SH-SY5Y (cell line): ENCODE measurements around the gene IGF2R.

ENCODE experiments used
- GATA2 ChIP-seq: IDR thresholded peaks from 2 replicates; pipeline ENCODE4 v1.6.1; 2011; ENCODE audit warnings: mild to moderate bottlenecking, low read depth, low read length
- GATA3 ChIP-seq: IDR thresholded peaks from 2 replicates; pipeline ENCODE4 v1.6.1; 2011; ENCODE audit warnings: low read depth, mild to moderate bottlenecking, low read length, moderate library complexity

Gene IGF2R

GRCh38 chr6:160010067-160010466, 41.2 kb downstream of the IGF2R start:
- TF ChIP-seq GATA3 (no peak), GATA2 (no peak)

- TF ChIP-seq GATA3 = no peak
- TF ChIP-seq GATA2 = no peak
These were observed 45.3 kb downstream of the IGF2R start for GRCh38 chr6:160013987-160014868.

GRCh38 chr6:160014869-160015182, 45.9 kb downstream of the IGF2R start:
- no peak for TF ChIP-seq GATA2
- TF ChIP-seq GATA3 = no peak

GRCh38 chr6:160015778-160016684, 47.1 kb downstream of the IGF2R start:
- no peak for TF ChIP-seq GATA3
- TF ChIP-seq GATA2 = no peak

GRCh38 chr6:160022101-160022500, 53.2 kb downstream of the IGF2R start:
- no peak for TF ChIP-seq GATA3
- TF ChIP-seq GATA2 = no peak

- TF ChIP-seq GATA3 (no peak), GATA2 (no peak)
These were observed 53.9 kb downstream of the IGF2R start for GRCh38 chr6:160022793-160023192.

GRCh38 chr6:160024152-160024551, 55.3 kb downstream of the IGF2R start:
- TF ChIP-seq GATA2 = no peak
- TF ChIP-seq GATA3 = no peak

GRCh38 chr6:160027076-160027475, 58.2 kb downstream of the IGF2R start:
- TF ChIP-seq GATA3 (no peak), GATA2 (no peak)

GRCh38 chr6:160027931-160028330, 59.0 kb downstream of the IGF2R start:
- TF ChIP-seq GATA2 (no peak), GATA3 (no peak)

GRCh38 chr6:160028487-160029275, 59.8 kb downstream of the IGF2R start:
- TF ChIP-seq GATA3 (no peak), GATA2 (no peak)

- no peak for TF ChIP-seq GATA2
- TF ChIP-seq GATA3 = no peak
These were observed 60.6 kb downstream of the IGF2R start for GRCh38 chr6:160029525-160029924.

- TF ChIP-seq GATA2 = no peak
- no peak for TF ChIP-seq GATA3
These were observed 61.2 kb downstream of the IGF2R start for GRCh38 chr6:160030103-160030502.

GRCh38 chr6:160031442-160031841, 62.6 kb downstream of the IGF2R start:
- TF ChIP-seq GATA2 (no peak), GATA3 (no peak)

GRCh38 chr6:160031871-160032270, 63.0 kb downstream of the IGF2R start:
- TF ChIP-seq GATA2 (no peak), GATA3 (no peak)

- TF ChIP-seq GATA3 (no peak), GATA2 (no peak)
These were observed 63.7 kb downstream of the IGF2R start for GRCh38 chr6:160032538-160032937.
